ENCODE data around the gene GLRX5. TPM values are rescaled to one million over a fixed set of nuclear protein-coding genes. Genes with fewer than 3 reads are reported as not detected.

The GLRX5 gene
- total and polyA plus RNA-seq, 7 donors, result 30.5 to 97.1 (median 55.1) TPM

DNA sequence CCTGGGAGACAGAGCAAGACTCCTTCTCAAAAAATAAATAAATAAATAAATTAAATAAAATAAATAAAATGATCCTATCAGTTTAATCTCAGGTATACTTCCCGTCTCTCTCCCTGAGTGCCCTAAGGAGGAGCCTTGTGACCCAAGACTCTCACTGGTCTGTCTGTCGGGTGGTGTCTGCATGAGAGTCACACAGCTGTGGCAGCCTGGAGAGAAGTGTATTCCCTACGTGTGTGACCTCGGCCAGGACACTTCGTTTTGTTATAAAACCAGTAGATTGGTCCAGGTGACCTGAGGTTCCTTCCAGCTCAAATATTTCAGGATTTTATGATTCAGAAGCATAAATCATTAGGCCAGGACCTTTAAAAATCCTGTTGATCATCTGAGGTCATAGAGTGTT is 23.2 kb upstream of the GLRX5 start:
- peaks cover 0 to 46% (median 40%) of the 10 kb centered on the region in 4 donors for H3K4me1 ChIP-seq
- no peaks in the 10 kb centered on the region for H3K9me3 ChIP-seq
- no peak overlapping the region for H3K4me3 ChIP-seq
- 88 to 90% methylated on average over 5 of the region's 5 CpGs for WGBS, 2 donors
- TF ChIP-seq POLR2A (IDR thresholded peaks at IDR 0.05) (no peak), CTCF (IDR thresholded peaks at IDR 0.05) (no peak), POLR2AphosphoS5 (IDR thresholded peaks at IDR 0.05) (no peak)
- H3K27ac ChIP-seq, result peak overlapping the region in 2 of 4 donors; percentile 2 to 34
- DNase-seq, result no peak
- peaks cover 4 to 23% (median 16%) of the 10 kb centered on the region in 3 donors for H3K27me3 ChIP-seq
- no peaks in the 10 kb centered on the region for H3K36me3 ChIP-seq
- intact Hi-C loops (cut with DNase I), result no loop called here

DNA sequence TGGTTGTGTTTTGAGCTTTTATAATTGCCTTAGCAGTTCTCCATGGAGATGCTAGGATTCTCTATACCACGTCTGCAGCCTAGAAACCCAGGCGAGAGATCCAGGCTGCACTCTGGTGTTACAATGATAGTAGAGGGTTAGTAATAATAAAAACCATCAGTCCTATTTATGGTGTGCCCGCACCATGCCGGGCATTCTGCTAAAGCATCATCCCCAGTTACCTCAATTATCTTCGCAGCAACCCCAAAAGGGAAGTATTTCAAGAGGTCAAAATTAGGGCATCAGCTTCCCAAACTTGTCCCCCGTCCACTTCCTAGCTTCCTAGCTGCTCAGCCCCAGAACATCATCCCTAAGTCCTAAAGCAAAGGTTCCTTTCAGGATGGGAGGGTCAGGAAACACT is 21.6 kb upstream of the GLRX5 start:
- peaks cover 0 to 45% (median 38%) of the 10 kb centered on the region in 4 donors for H3K4me1 ChIP-seq
- peaks cover 4 to 26% (median 20%) of the 10 kb centered on the region in 3 donors for H3K27me3 ChIP-seq
- no peak overlapping the region for H3K27ac ChIP-seq
- H3K36me3 ChIP-seq, result no peaks in the 10 kb centered on the region
- H3K9me3 ChIP-seq, result no peaks in the 10 kb centered on the region
- intact Hi-C loops (cut with DNase I), result no loop called here
- WGBS, 2 donors, result 81 to 87% methylated on average over 6 of the region's 6 CpGs
- no peak overlapping the region for H3K4me3 ChIP-seq
- DNase-seq, result no peak
- no peak for TF ChIP-seq CTCF (IDR thresholded peaks at IDR 0.05)
- TF ChIP-seq POLR2A (IDR thresholded peaks at IDR 0.05), result no peak
- no peak for TF ChIP-seq EP300 (IDR thresholded peaks at IDR 0.05)
- no peak for TF ChIP-seq POLR2AphosphoS5 (IDR thresholded peaks at IDR 0.05)

DNA sequence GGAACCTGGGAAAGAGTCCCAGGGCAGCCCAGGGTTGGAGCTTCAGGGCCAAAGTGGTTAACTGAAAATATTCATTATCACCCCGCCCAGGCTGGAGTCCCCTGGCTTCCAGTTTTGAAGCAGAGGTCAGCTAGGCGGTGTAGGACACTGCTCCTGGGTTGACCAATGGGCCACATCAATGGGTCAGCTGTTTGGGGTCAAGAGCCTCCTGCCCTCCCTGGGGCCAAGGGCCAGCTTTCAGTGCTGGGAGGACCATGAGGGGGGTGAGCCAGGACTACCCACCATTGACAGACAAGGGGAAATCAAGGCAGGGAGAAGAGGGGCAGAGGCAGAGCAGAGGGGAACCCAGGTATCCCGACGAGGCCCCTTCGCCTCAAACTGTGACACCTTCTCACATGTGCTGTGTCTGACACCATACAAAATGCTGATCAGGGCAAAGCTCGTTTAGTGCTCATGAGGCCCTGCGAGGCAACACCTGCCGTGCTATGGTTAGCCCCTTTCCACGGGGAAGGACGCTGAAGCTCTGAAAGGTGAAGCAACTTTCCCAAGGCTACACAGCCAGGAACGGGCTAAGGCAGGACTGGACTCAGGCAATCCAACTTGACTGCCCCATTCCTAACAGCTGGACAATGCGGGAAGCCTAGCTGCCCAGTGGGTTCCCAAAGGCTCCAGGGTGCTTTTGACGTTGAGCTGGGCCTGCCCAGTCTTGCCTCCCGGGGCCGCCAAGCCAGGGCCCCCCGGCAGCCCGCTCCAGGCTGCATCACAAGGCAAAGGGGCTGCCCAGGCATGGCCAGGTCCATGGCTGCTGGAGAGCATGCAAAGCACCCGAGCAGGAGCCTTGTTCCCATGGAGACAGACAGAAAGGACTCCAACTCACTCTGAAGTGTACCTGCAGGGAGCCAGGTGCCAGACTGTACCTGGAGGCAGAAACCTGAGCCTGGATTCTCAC is 20.4 kb upstream of the GLRX5 start:
- 80 to 85% methylated on average over 18 of the region's 18 CpGs for WGBS, 2 donors
- no peaks in the 10 kb centered on the region for H3K36me3 ChIP-seq
- peak overlapping the region; percentile 22 to 88 (median 74) for H3K27ac ChIP-seq
- intact Hi-C loops (cut with DNase I), result no loop called here
- no peaks in the 10 kb centered on the region for H3K9me3 ChIP-seq
- peaks cover 0 to 48% (median 40%) of the 10 kb centered on the region in 4 donors for H3K4me1 ChIP-seq
- H3K27me3 ChIP-seq, result peaks cover 4 to 26% (median 20%) of the 10 kb centered on the region in 3 donors
- no peak for TF ChIP-seq CTCF (IDR thresholded peaks at IDR 0.05)
- TF ChIP-seq POLR2AphosphoS5 (IDR thresholded peaks at IDR 0.05), result no peak
- TF ChIP-seq EP300 (IDR thresholded peaks at IDR 0.05), result no peak
- no peak for TF ChIP-seq POLR2A (IDR thresholded peaks at IDR 0.05)
- peak overlapping the region in 3 of 4 donors; percentile 60 to 72 (median 65) for H3K4me3 ChIP-seq
- DNase-seq, result no peak

- no peaks in the 10 kb centered on the region for H3K9me3 ChIP-seq
- peak overlapping the region in 3 of 4 donors; percentile 60 to 72 (median 65) for H3K4me3 ChIP-seq
- peak overlapping the region; percentile 22 to 88 (median 74) for H3K27ac ChIP-seq
- WGBS, 2 donors, result 37 to 61% methylated on average over 9 of the region's 9 CpGs
- H3K4me1 ChIP-seq, result peaks cover 0 to 49% (median 41%) of the 10 kb centered on the region in 4 donors
- TF ChIP-seq POLR2A (IDR thresholded peaks at IDR 0.05), result no peak
- no peak for TF ChIP-seq EP300 (IDR thresholded peaks at IDR 0.05)
- no peak for TF ChIP-seq CTCF (IDR thresholded peaks at IDR 0.05)
- TF ChIP-seq POLR2AphosphoS5 (IDR thresholded peaks at IDR 0.05), result no peak
- intact Hi-C loops (cut with DNase I), result no loop called here
- peak; percentile 78 for DNase-seq
- no peaks in the 10 kb centered on the region for H3K36me3 ChIP-seq
- peaks cover 4 to 26% (median 20%) of the 10 kb centered on the region in 3 donors for H3K27me3 ChIP-seq
Measured at GRCh38 chr14:95515080-95515489, 19.8 kb upstream of the GLRX5 start.
